Astrocyte (in vitro differentiated cells and primary cell): Measurements from ENCODE around the gene HOXA10. TPM values are rescaled to one million over a fixed set of nuclear protein-coding genes. Genes with fewer than 3 reads are reported as not detected.

Experiments
- DNase-seq: peaks from one replicate; pipeline ENCODE4 v3.0.0-alpha.2; 2010; ENCODE audit warnings: low read depth
- FAIRE-seq: peaks from 2 replicates; lab custom pipeline; 2011; peaks lifted over from hg19 to GRCh38; lab: Jason Lieb, UNC
- H2AFZ ChIP-seq: 2 replicates; pipeline ENCODE4 v1.6.0; 2012; ENCODE audit warnings: low read depth, low read length, inconsistent platforms
- H3K27ac ChIP-seq: 2 replicates; pipeline ENCODE4 v1.5.1; 2011; ENCODE audit warnings: low read depth, low read length, inconsistent platforms
- H3K27me3 ChIP-seq: 2 replicates; pipeline ENCODE4 v1.6.0; 2011; ENCODE audit warnings: low read length, inconsistent platforms; ENCODE audit not compliant: insufficient read depth
- H3K36me3 ChIP-seq: 2 replicates; pipeline ENCODE4 v1.5.1; 2011; ENCODE audit warnings: low read length, inconsistent platforms; ENCODE audit not compliant: insufficient read depth
- H3K4me1 ChIP-seq: 2 replicates; pipeline ENCODE4 v1.5.1; 2011; ENCODE audit warnings: low read length, inconsistent platforms; ENCODE audit not compliant: insufficient read depth
- H3K4me2 ChIP-seq: 2 replicates; pipeline ENCODE4 v1.6.0; 2012; ENCODE audit warnings: low read length, inconsistent platforms
- H3K4me3 ChIP-seq: 2 replicates; pipeline ENCODE4 v1.5.1; 2011; ENCODE audit warnings: low read depth, mild to moderate bottlenecking, low read length, inconsistent platforms; ENCODE audit not compliant: insufficient read depth
- H3K79me2 ChIP-seq: 2 replicates; pipeline ENCODE4 v1.6.0; 2012; ENCODE audit warnings: mild to moderate bottlenecking, low read length, inconsistent platforms; ENCODE audit not compliant: insufficient read depth
- H3K9ac ChIP-seq: 2 replicates; pipeline ENCODE4 v1.6.0; 2012; ENCODE audit warnings: mild to moderate bottlenecking, low read length, inconsistent platforms
- H3K9me3 ChIP-seq: 2 replicates; pipeline ENCODE4 v1.5.1; 2012; ENCODE audit warnings: low read depth, mild to moderate bottlenecking, low read length, inconsistent platforms; ENCODE audit not compliant: insufficient read depth
- H4K20me1 ChIP-seq: 2 replicates; pipeline ENCODE4 v1.6.0; 2012; ENCODE audit warnings: low read length, inconsistent platforms; ENCODE audit not compliant: insufficient read depth
- H3K27ac Mint-ChIP-seq: one replicate; pipeline ENCODE4 v1.8.0; 2021; ENCODE audit warnings: mild to moderate bottlenecking, mixed read lengths; ENCODE audit not compliant: unreplicated experiment
- H3K27me3 Mint-ChIP-seq: one replicate; pipeline ENCODE4 v1.8.0; 2021; ENCODE audit warnings: low read depth, mixed read lengths; ENCODE audit not compliant: unreplicated experiment
- H3K36me3 Mint-ChIP-seq: one replicate; pipeline ENCODE4 v1.8.0; 2021; ENCODE audit warnings: low read depth, mixed read lengths; ENCODE audit not compliant: unreplicated experiment
- H3K4me1 Mint-ChIP-seq: one replicate; pipeline ENCODE4 v1.8.0; 2021; ENCODE audit warnings: low read depth, mixed read lengths; ENCODE audit not compliant: unreplicated experiment
- H3K4me3 Mint-ChIP-seq: one replicate; pipeline ENCODE4 v1.8.0; 2021; ENCODE audit warnings: mild to moderate bottlenecking, moderate library complexity, mixed read lengths; ENCODE audit not compliant: unreplicated experiment
- H3K9me3 Mint-ChIP-seq: one replicate; pipeline ENCODE4 v1.8.0; 2021; ENCODE audit warnings: mild to moderate bottlenecking, mixed read lengths; ENCODE audit not compliant: unreplicated experiment
- CTCF ChIP-seq: IDR thresholded peaks from 2 replicates; pipeline ENCODE4 v1.5.1; 2011; ENCODE audit warnings: low read depth, mild to moderate bottlenecking, inconsistent platforms, low read length, moderate library complexity; ENCODE audit not compliant: insufficient read depth
- EZH2 ChIP-seq: IDR thresholded peaks from 2 replicates; pipeline ENCODE4 v1.6.1; 2012; ENCODE audit warnings: mild to moderate bottlenecking, low read length, inconsistent platforms; ENCODE audit not compliant: insufficient read depth
- total RNA-seq: library from RNA; stranded (reverse); gene quantifications from 2 replicates; pipeline ENCODE4 v1.2.1, GENCODE V29; 2021

Gene HOXA10
- total RNA-seq, 1 donor from 2014 or later, result not detected

GRCh38 chr7:27164045-27164366 lies 10.1 kb downstream of the HOXA10 start:
- FAIRE-seq (no peak), DNase-seq (no peak)
- Histone ChIP-seq H3K4me3 (no peak overlapping the region), H3K9ac (no peak overlapping the region), H3K9me3 (peaks cover 9% of the 10 kb centered on the region), H3K36me3 (no peaks in the 10 kb centered on the region), H2AFZ (no peak overlapping the region), H4K20me1 (no peaks in the 10 kb centered on the region), H3K4me2 (no peak overlapping the region), H3K27ac (no peak overlapping the region), H3K79me2 (no peaks in the 10 kb centered on the region), H3K4me1 (no peaks in the 10 kb centered on the region), H3K27me3 (peaks cover 94% of the 10 kb centered on the region)
- Mint-ChIP-seq H3K36me3 (no peaks in the 10 kb centered on the region), H3K9me3 (peaks cover 25% of the 10 kb centered on the region), H3K27ac (peak overlapping the region; percentile 80), H3K4me3 (no peak overlapping the region), H3K4me1 (no peaks in the 10 kb centered on the region), H3K27me3 (peaks cover 81% of the 10 kb centered on the region)
- TF ChIP-seq CTCF, result no peak
- no peak for TF ChIP-seq EZH2

- H3K27ac ChIP-seq, result no peak overlapping the region
- Mint-ChIP-seq H3K4me1 (no peaks in the 10 kb centered on the region), H3K27me3 (peaks cover 81% of the 10 kb centered on the region), H3K9me3 (peaks cover 25% of the 10 kb centered on the region), H3K36me3 (no peaks in the 10 kb centered on the region), H3K27ac (peak overlapping the region; percentile 80), H3K4me3 (no peak overlapping the region)
- H3K36me3 ChIP-seq, result no peaks in the 10 kb centered on the region
- no peak for FAIRE-seq
- H3K4me1 ChIP-seq, result no peaks in the 10 kb centered on the region
- H3K9ac ChIP-seq, result no peak overlapping the region
- H2AFZ ChIP-seq, result no peak overlapping the region
- H3K79me2 ChIP-seq, result no peaks in the 10 kb centered on the region
- peaks cover 94% of the 10 kb centered on the region for H3K27me3 ChIP-seq
- H3K9me3 ChIP-seq, result peaks cover 8% of the 10 kb centered on the region
- TF ChIP-seq EZH2 (no peak), CTCF (no peak)
- no peak overlapping the region for H3K4me2 ChIP-seq
- no peaks in the 10 kb centered on the region for H4K20me1 ChIP-seq
- DNase-seq, result no peak
- H3K4me3 ChIP-seq, result no peak overlapping the region
Observed at GRCh38 chr7:27163288-27164044, 10.7 kb downstream of the HOXA10 start.

GRCh38 chr7:27162561-27163287 lies 11.4 kb downstream of the HOXA10 start:
- DNase-seq (no peak), FAIRE-seq (no peak)
- Histone ChIP-seq H3K4me3 (no peak overlapping the region), H3K4me2 (no peak overlapping the region), H3K9ac (no peak overlapping the region), H3K27ac (no peak overlapping the region), H3K4me1 (no peaks in the 10 kb centered on the region), H3K79me2 (no peaks in the 10 kb centered on the region), H3K27me3 (peaks cover 94% of the 10 kb centered on the region), H4K20me1 (no peaks in the 10 kb centered on the region), H2AFZ (no peak overlapping the region), H3K36me3 (no peaks in the 10 kb centered on the region), H3K9me3 (peaks cover 3% of the 10 kb centered on the region)
- no peak for TF ChIP-seq EZH2
- TF ChIP-seq CTCF, result no peak
- Mint-ChIP-seq H3K27ac (no peak overlapping the region), H3K27me3 (peaks cover 81% of the 10 kb centered on the region), H3K4me3 (no peak overlapping the region), H3K36me3 (no peaks in the 10 kb centered on the region), H3K9me3 (peaks cover 22% of the 10 kb centered on the region), H3K4me1 (no peaks in the 10 kb centered on the region)
